HepG2 (cell line): ENCODE data around the gene RAB11FIP5. TPM values are rescaled to one million over a fixed set of nuclear protein-coding genes. Genes with fewer than 3 reads are reported as not detected.

Experiments used
- CBX1 ChIP-seq: IDR thresholded peaks from one replicate; pipeline ENCODE4 v1.6.1; 2016; ENCODE audit warnings: antibody characterized with exemption, low read depth
- FOXC1 ChIP-seq: sonication (generic); formaldehyde crosslinking; IDR thresholded peaks from 2 replicates; pipeline ENCODE4 v1.8.0; 2022; ENCODE audit warnings: mild to moderate bottlenecking, missing genetic modification reagents, borderline replicate concordance
- KDM5B ChIP-seq: sonication (generic); formaldehyde crosslinking; IDR thresholded peaks from 2 replicates; pipeline ENCODE4 v1.4.0; 2020; ENCODE audit warnings: missing genetic modification reagents, mild to moderate bottlenecking, borderline replicate concordance
- KMT2A ChIP-seq: sonication (generic); formaldehyde crosslinking; IDR thresholded peaks from 2 replicates; pipeline ENCODE4 v1.4.0; 2020; ENCODE audit warnings: missing genetic modification reagents
- MAF1 ChIP-seq: sonication (generic); formaldehyde crosslinking; IDR thresholded peaks from 2 replicates; pipeline ENCODE4 v1.5.0; 2020; ENCODE audit warnings: missing genetic modification reagents, borderline replicate concordance
- MEF2D ChIP-seq: sonication (generic); formaldehyde crosslinking; IDR thresholded peaks from 2 replicates; pipeline ENCODE4 v1.5.1; 2020; ENCODE audit warnings: mild to moderate bottlenecking, missing genetic modification reagents
- NFAT5 ChIP-seq: sonication (generic); formaldehyde crosslinking; IDR thresholded peaks from 2 replicates; pipeline ENCODE4 v1.4.0; 2020; ENCODE audit warnings: missing genetic modification reagents
- NR2F2 ChIP-seq: IDR thresholded peaks from 2 replicates; pipeline ENCODE4 v1.6.1; 2012; ENCODE audit warnings: low read depth, inconsistent platforms, borderline replicate concordance
- REL ChIP-seq: sonication (generic); formaldehyde crosslinking; conservative IDR thresholded peaks from 2 replicates; pipeline ENCODE4 v1.8.0; 2022; ENCODE audit warnings: mild to moderate bottlenecking, missing genetic modification reagents, moderate library complexity
- RXRA ChIP-seq: sonication (generic); formaldehyde crosslinking; IDR thresholded peaks from 2 replicates; pipeline ENCODE4 v1.5.1; 2020; ENCODE audit warnings: missing genetic modification reagents
- SMAD9 ChIP-seq: sonication (generic); formaldehyde crosslinking; IDR thresholded peaks from 2 replicates; pipeline ENCODE4 v1.5.1; 2020; ENCODE audit warnings: mild to moderate bottlenecking, missing genetic modification reagents
- SMARCE1 ChIP-seq: fragments of 450-650 bp; IDR thresholded peaks from 2 replicates; pipeline ENCODE4 v1.6.1; 2017; ENCODE audit warnings: borderline replicate concordance
- SNRNP70 ChIP-seq: fragments of 200-400 bp; formaldehyde crosslinking; IDR thresholded peaks from 2 replicates; pipeline ENCODE4 v1.6.1; 2017; ENCODE audit warnings: mild to moderate bottlenecking, low read depth, low read length, moderate library complexity
- SOX13 ChIP-seq, 3 experiments: fragments of 450-650 bp in 1 of 3; sonication (generic) in 1 of 3; formaldehyde crosslinking in 1 of 3; IDR thresholded peaks in 2 of 3; conservative IDR thresholded peaks in 1 of 3; 2 replicates each; pipeline versions ENCODE4 v1.5.0 to v1.6.1; 2016 to 2020; ENCODE audit warnings: antibody characterized with exemption in 1 of 3, mild to moderate bottlenecking in 1 of 3, missing compliant biosample characterization in 1 of 3, missing genetic modification reagents in 1 of 3, moderate library complexity in 1 of 3
- STAG1 ChIP-seq: sonication (generic); formaldehyde crosslinking; IDR thresholded peaks from 2 replicates; pipeline ENCODE4 v1.4.0; 2020; ENCODE audit warnings: missing genetic modification reagents
- TAF15 ChIP-seq: fragments of 200-400 bp; formaldehyde crosslinking; IDR thresholded peaks from one replicate; pipeline ENCODE4 v1.6.1; 2018; ENCODE audit warnings: mild to moderate bottlenecking, low read depth, low read length; ENCODE audit not compliant: poor library complexity, severe bottlenecking
- TERF1 ChIP-seq: sonication (generic); formaldehyde crosslinking; IDR thresholded peaks from 2 replicates; pipeline ENCODE4 v1.8.0; 2022; ENCODE audit warnings: mild to moderate bottlenecking, missing genetic modification reagents, moderate library complexity
- TRAFD1 ChIP-seq: sonication (generic); formaldehyde crosslinking; IDR thresholded peaks from 2 replicates; pipeline ENCODE4 v1.5.1; 2020; ENCODE audit warnings: missing genetic modification reagents, mild to moderate bottlenecking, borderline replicate concordance
- ZFP1 ChIP-seq: IDR thresholded peaks from 2 replicates; pipeline ENCODE4 v1.6.1; 2016
- ZMYM3 ChIP-seq: sonication (generic); formaldehyde crosslinking; IDR thresholded peaks from 2 replicates; pipeline ENCODE4 v1.5.1; 2020; ENCODE audit warnings: mild to moderate bottlenecking, missing genetic modification reagents
- ZNF333 ChIP-seq: sonication (generic); formaldehyde crosslinking; IDR thresholded peaks from 2 replicates; pipeline ENCODE4 v1.4.0; 2020; ENCODE audit warnings: mild to moderate bottlenecking, missing genetic modification reagents, borderline replicate concordance
- ZNF672 ChIP-seq: sonication (generic); formaldehyde crosslinking; IDR thresholded peaks from 2 replicates; pipeline ENCODE4 v1.8.1; 2022; ENCODE audit warnings: missing genetic modification reagents
- polyA plus RNA-seq, 8 experiments: library from polyadenylated mRNA; depleted of rRNA in 3 of 8; stranded (reverse) in 7 of 8; unstranded in 1 of 8; fragments of >200 nt; fragmentation: Illumina TruSeq in 4 of 8; extraction: Trizol in 4 of 8; gene quantifications; 2 replicates each; pipeline versions ENCODE4 v1.2.1 to v1.2.3, GENCODE V29; 2011 to 2016; ENCODE audit warnings: low read depth in 4 of 8, missing spikeins in 1 of 8, mixed read lengths in 1 of 8; ENCODE audit not compliant: insufficient read depth in 1 of 8
- total RNA-seq, 5 experiments: library from RNA; depleted of rRNA; stranded (reverse); fragments of >200 nt; fragmentation: Illumina TruSeq; extraction: Trizol; gene quantifications; 2 replicates each; pipeline ENCODE4 v1.2.3, GENCODE V29; 2016; ENCODE audit warnings: low read depth in 1 of 5

RAB11FIP5 gene
- total and polyA plus RNA-seq, 2 of the 13 experiments (the other 11 are each of a cell fraction or from before 2014, with no cell fraction given), result 9.4 to 22.9 TPM

- TF ChIP-seq ZNF672 (CRISPR knock-in tag) (no peak), TRAFD1 (CRISPR knock-in tag) (peak; percentile 93), KDM5B (peak; percentile 87; the same call in 1 of the 2 replicates), MEF2D (CRISPR knock-in tag) (0 out of 2 replicates have a peak, but pooled peaks have one; percentile 34), SMAD9 (CRISPR knock-in tag) (0 out of 2 replicates have a peak, but pooled peaks have one; percentile 49), ZFP1 (0 out of 2 replicates have a peak, but pooled peaks have one; percentile 40), KMT2A (CRISPR knock-in tag) (0 out of 2 replicates have a peak, but pooled peaks have one; percentile 41), CBX1 (no peak), TERF1 (no peak), ZMYM3 (CRISPR knock-in tag) (0 out of 2 replicates have a peak, but pooled peaks have one; percentile 28), RXRA (CRISPR knock-in tag) (peak; percentile 62; the same call in 1 of the 2 replicates), REL (CRISPR knock-in tag) (no peak), MAF1 (CRISPR knock-in tag) (no peak), NR2F2 (no peak), SMARCE1 (no peak), FOXC1 (peak; percentile 61; the same call in 1 of the 2 replicates), NFAT5 (CRISPR knock-in tag) (no peak), SOX13 (IDR thresholded peaks at IDR 0.05) (no peak), SOX13 (CRISPR knock-in tag; conservative IDR thresholded peaks at IDR 0.05 in 1 of 2, IDR thresholded peaks at IDR 0.05 in 1 of 2) (0 out of 4 replicates have a peak, but pooled peaks of 1 of the 2 experiments have one; percentile 3), SNRNP70 (no peak), TAF15 (no peak), ZNF333 (CRISPR knock-in tag) (no peak), STAG1 (CRISPR knock-in tag) (peak; percentile 99)
Observed at GRCh38 chr2:73156539-73157124, 43.9 kb upstream of the RAB11FIP5 start (continued).
